Smooth muscle cell of trachea (primary cell): ENCODE results near the gene NPY5R. TPM values are rescaled to one million over a fixed set of nuclear protein-coding genes. Genes with fewer than 3 reads are reported as not detected.

ENCODE experiments used
- total RNA-seq: library from RNA; depleted of rRNA; stranded (reverse); fragments of >200 nt; gene quantifications from 2 replicates; pipeline ENCODE4 v1.2.1, GENCODE V29; 2014

Gene NPY5R
- total RNA-seq, result not detected in 2 replicates

DNA sequence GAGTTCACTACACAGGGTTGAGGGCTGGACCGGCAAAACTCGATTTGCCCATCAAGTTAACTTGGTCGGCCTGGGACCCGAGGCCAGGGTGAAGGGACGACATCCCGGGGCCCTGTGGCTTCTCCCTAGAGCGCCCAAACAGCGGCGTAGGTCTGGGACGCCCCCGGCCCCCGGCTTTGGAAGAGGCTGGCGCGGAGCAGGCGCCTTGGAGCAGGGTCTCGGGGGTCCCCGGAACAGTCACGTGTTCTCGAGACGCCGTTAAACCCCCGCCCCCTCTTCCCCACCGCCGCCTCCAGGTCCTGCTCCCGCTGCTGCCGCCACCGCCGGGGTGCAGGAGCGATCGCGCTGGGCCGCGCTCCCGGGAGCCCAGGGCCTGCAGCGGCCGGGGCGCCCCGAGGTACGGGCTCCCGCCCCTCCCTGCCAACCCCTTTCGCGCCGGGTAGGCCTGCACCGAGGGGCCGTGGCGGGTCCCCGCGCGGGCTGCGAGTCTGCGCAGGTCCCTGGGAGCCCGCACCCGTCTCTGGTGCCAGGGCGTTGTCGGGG is at the start of gene NPY5R:
Gene NPY5R, plus strand, starts transcription at position 289 of the 543 bp plus-strand sequence. CDS start 6,382 bp downstream, outside the sequence.

GRCh38 chr4:163332526-163333406 is 10.9 kb upstream of the NPY5R start, which contains the start of gene NPY1R:
NPY1R (minus strand) TSS chr4:163332596; CDS start chr4:163326554, 6,042 bp downstream.

Other genes with a start within 250 kb of the NPY5R start
- 7.3 and 8.3 TPM in 2 replicates for gene NAF1, start 177.0 kb upstream of the NPY5R start, total RNA-seq
- gene NPY1R, start 11.3 kb upstream of the NPY5R start, total RNA-seq, result not detected in 2 replicates
- not detected in 2 replicates for gene TKTL2, start 129.9 kb downstream of the NPY5R start, total RNA-seq
- gene TMA16, start 150.8 kb downstream of the NPY5R start, total RNA-seq, result 11.7 and 28.2 TPM in 2 replicates